ENCODE data around the gene NRG4.

GRCh38 chr15:75916978-75917377 is 95.2 kb downstream of the NRG4 start:
- no peak for TF ChIP-seq CTCF (IDR thresholded peaks at IDR 0.05; ENCODE audit: low read length)
- TF ChIP-seq EZH2 (IDR thresholded peaks at IDR 0.05; ENCODE audit: borderline replicate concordance, low read length): no peak

Measured in OCI-LY1 (cell line).